ENCODE results near the gene AP2A2. TPM values are rescaled to one million over a fixed set of nuclear protein-coding genes. Genes with fewer than 3 reads are reported as not detected.

The AP2A2 gene
- total RNA-seq, 6 experiments from 2014 or later = 41.4 to 66.7 (median 53.8) TPM

GRCh38 chr11:913043-913442 lies 12.6 kb upstream of the AP2A2 start:
- Histone ChIP-seq H3K36me3 (no peaks in the 10 kb centered on the region), H3K4me1 (peaks cover 0 to 58% (median 17%) of the 10 kb centered on the region in 4 donors), H3K4me3 (no peak overlapping the region), H3K27ac (peak overlapping the region in 1 of 3 donors; percentile 93), H3K27me3 (no peaks in the 10 kb centered on the region), H3K9me3 (no peaks in the 10 kb centered on the region)
- ATAC-seq (no peak), DNase-seq (no peak)
- intact Hi-C loops (cut with DNase I) = no loop called here
- 71% methylated on average over 4 of the region's 4 CpGs for WGBS (ENCODE audit: insufficient coverage, low coverage, low lambda C conversion rate, missing lambda C conversion rate)
- TF ChIP-seq CTCF (IDR thresholded peaks at IDR 0.05) = no peak
- TF ChIP-seq POLR2A (IDR thresholded peaks at IDR 0.05) = no peak

- intact Hi-C loops (cut with DNase I) = no loop called here
- no peaks in the 10 kb centered on the region for H3K36me3 ChIP-seq
- H3K4me3 ChIP-seq = peak overlapping the region; percentile 12 to 56 (median 48)
- no peaks in the 10 kb centered on the region for H3K27me3 ChIP-seq
- TF ChIP-seq POLR2A (IDR thresholded peaks at IDR 0.05) = no peak
- TF ChIP-seq CTCF (IDR thresholded peaks at IDR 0.05) = no peak
- WGBS (ENCODE audit: insufficient coverage, low coverage, low lambda C conversion rate, missing lambda C conversion rate) = 38% methylated on average over 1 of the region's 5 CpGs
- no peaks in the 10 kb centered on the region for H3K9me3 ChIP-seq
- H3K4me1 ChIP-seq = peaks cover 0 to 58% (median 17%) of the 10 kb centered on the region in 4 donors
- DNase-seq (peak in 1 of 3 donors; percentile 67), ATAC-seq (peak in 1 of 4 donors; percentile 12)
- peak overlapping the region; percentile 63 to 93 (median 85) for H3K27ac ChIP-seq
These were observed 11.5 kb upstream of the AP2A2 start for GRCh38 chr11:914204-914603.

- Histone ChIP-seq H3K36me3 (no peaks in the 10 kb centered on the region), H3K4me3 (peak overlapping the region; percentile 12 to 56 (median 48)), H3K27ac (peak overlapping the region; percentile 63 to 93 (median 85)), H3K9me3 (no peaks in the 10 kb centered on the region), H3K4me1 (peaks cover 0 to 53% (median 14%) of the 10 kb centered on the region in 4 donors), H3K27me3 (no peaks in the 10 kb centered on the region)
- WGBS (ENCODE audit: insufficient coverage, low coverage, low lambda C conversion rate, missing lambda C conversion rate) = 0% methylated on average over 6 of the region's 21 CpGs
- intact Hi-C loops (cut with DNase I) = no loop called here
- peak; percentile 88 to 97 (median 95) for DNase-seq
- TF ChIP-seq POLR2A (IDR thresholded peaks at IDR 0.05) (peak; percentile 80), CTCF (IDR thresholded peaks at IDR 0.05) (no peak)
- peak; percentile 66 to 79 (median 72) for ATAC-seq
These were observed 10.7 kb upstream of the AP2A2 start for GRCh38 chr11:914747-915501.

GRCh38 chr11:917426-917825 lies 8.2 kb upstream of the AP2A2 start:
- H3K4me1 ChIP-seq = peaks cover 0 to 38% (median 11%) of the 10 kb centered on the region in 4 donors
- no peaks in the 10 kb centered on the region for H3K9me3 ChIP-seq
- 85% methylated on average over 7 of the region's 8 CpGs for WGBS (ENCODE audit: insufficient coverage, low coverage, low lambda C conversion rate, missing lambda C conversion rate)
- TF ChIP-seq POLR2A (IDR thresholded peaks at IDR 0.05) (no peak), CTCF (IDR thresholded peaks at IDR 0.05) (no peak)
- ATAC-seq (no peak), DNase-seq (no peak)
- no peak overlapping the region for H3K27ac ChIP-seq
- H3K36me3 ChIP-seq = no peaks in the 10 kb centered on the region
- H3K4me3 ChIP-seq = no peak overlapping the region
- intact Hi-C loops (cut with DNase I) = no loop called here
- no peaks in the 10 kb centered on the region for H3K27me3 ChIP-seq
